AG09309 (cell line): ENCODE results near the gene SHC4.

Source experiments
- DNase-seq: peaks from one replicate; pipeline ENCODE4 v3.0.0-alpha.2; 2010; ENCODE audit warnings: low read depth
- H3K4me3 ChIP-seq: 2 replicates; pipeline ENCODE4 v1.5.1; 2011; ENCODE audit warnings: mild to moderate bottlenecking, low read depth, low read length, moderate library complexity; ENCODE audit not compliant: control insufficient read depth
- TF ChIP-seq, protein P1 (sequence below): IDR thresholded peaks from 2 replicates; pipeline ENCODE4 v1.5.1; 2011; ENCODE audit warnings: mild to moderate bottlenecking, low read depth, low read length, inconsistent platforms; ENCODE audit not compliant: insufficient read depth, control insufficient read depth; ENCODE audit errors: missing control alignments

The SHC4 gene

GRCh38 chr15:48930735-48931134, 33.0 kb downstream of the SHC4 start:
- no peak for DNase-seq
- TF ChIP-seq, protein P1, sequence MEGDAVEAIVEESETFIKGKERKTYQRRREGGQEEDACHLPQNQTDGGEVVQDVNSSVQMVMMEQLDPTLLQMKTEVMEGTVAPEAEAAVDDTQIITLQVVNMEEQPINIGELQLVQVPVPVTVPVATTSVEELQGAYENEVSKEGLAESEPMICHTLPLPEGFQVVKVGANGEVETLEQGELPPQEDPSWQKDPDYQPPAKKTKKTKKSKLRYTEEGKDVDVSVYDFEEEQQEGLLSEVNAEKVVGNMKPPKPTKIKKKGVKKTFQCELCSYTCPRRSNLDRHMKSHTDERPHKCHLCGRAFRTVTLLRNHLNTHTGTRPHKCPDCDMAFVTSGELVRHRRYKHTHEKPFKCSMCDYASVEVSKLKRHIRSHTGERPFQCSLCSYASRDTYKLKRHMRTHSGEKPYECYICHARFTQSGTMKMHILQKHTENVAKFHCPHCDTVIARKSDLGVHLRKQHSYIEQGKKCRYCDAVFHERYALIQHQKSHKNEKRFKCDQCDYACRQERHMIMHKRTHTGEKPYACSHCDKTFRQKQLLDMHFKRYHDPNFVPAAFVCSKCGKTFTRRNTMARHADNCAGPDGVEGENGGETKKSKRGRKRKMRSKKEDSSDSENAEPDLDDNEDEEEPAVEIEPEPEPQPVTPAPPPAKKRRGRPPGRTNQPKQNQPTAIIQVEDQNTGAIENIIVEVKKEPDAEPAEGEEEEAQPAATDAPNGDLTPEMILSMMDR, result no peak
- no peak overlapping the region for H3K4me3 ChIP-seq

GRCh38 chr15:48929661-48930060, 34.1 kb downstream of the SHC4 start:
- no peak overlapping the region for H3K4me3 ChIP-seq
- TF ChIP-seq, protein P1, result no peak
- DNase-seq, result no peak

DNA sequence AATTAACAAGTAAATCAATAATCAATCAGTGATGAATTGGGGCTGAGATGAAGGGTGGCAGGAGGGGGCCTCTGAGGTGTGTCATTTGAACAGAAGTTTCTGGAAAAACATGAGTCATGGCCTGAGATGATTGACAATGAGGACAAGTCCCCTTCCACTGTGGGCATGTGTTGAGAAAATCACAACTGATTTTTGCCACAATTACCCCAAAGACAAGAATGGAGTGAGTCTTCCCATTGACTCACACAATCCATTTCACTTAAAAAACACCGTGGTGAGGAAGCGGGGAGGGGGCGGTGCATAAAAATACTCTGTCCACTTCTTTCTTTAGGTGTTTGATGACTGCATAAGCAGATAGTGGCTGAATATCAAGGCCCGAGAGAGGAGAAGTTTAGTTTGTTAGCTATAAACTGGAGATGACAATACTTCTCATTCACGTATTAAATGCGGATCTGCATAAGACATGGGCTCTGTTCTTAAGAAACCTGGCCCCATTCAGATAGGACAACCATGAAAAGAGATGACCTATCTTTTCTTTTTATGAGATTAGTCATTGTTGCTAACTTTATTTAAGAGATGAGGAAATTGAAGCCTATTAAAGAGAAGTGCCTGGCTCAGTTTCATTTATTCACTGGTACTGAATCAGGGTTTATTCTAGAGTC, 34.7 kb downstream of the SHC4 start:
- TF ChIP-seq, protein P1, result no peak
- H3K4me3 ChIP-seq, result no peak overlapping the region
- DNase-seq, result no peak

GRCh38 chr15:48925714-48926223, 38.0 kb downstream of the SHC4 start:
- TF ChIP-seq, protein P1, result no peak
- no peak for DNase-seq

GRCh38 chr15:48924528-48925393, 39.0 kb downstream of the SHC4 start:
- no peak overlapping the region for H3K4me3 ChIP-seq
- TF ChIP-seq, protein P1, result no peak
- no peak for DNase-seq

More at GRCh38 chr15:48925714-48926223, 38.0 kb downstream of the SHC4 start:
- no peak overlapping the region for H3K4me3 ChIP-seq

DNA sequence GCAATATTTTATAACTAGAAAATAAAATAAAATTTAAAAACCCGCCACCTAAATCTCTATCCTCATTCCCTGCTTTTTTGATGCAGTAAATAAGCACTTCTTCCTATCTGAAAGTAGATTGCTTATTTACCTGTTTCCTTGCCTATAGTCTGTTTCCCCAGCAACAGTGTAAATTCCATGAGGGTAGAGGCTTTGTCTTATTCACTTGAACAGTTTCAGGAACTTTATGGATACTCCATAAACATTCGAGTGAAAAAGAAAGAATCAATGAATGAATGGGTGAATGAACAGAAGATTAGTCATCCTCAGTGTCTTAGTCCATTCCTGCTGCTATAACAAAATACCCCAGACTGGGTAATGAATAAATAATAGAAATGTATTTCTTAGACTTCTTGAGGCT, 41.7 kb downstream of the SHC4 start:
- no peak for DNase-seq
- TF ChIP-seq, protein P1, result no peak
- H3K4me3 ChIP-seq, result no peak overlapping the region
